GM21526 (cell line): ENCODE measurements around the gene JCAD.
"Not testable (repeated sequence)": the region's sequence is repeated elsewhere in the genome, so short reads cannot be mapped to it uniquely, and the experiment has no call there.

Experiments
- ATAC-seq: cut with Tn5 transposase; IDR thresholded peaks from one replicate; pipeline ENCODE4 v1.9.1; 2021; ENCODE audit warnings: moderate library complexity; ENCODE audit not compliant: unreplicated experiment, low FRiP score

JCAD gene

DNA sequence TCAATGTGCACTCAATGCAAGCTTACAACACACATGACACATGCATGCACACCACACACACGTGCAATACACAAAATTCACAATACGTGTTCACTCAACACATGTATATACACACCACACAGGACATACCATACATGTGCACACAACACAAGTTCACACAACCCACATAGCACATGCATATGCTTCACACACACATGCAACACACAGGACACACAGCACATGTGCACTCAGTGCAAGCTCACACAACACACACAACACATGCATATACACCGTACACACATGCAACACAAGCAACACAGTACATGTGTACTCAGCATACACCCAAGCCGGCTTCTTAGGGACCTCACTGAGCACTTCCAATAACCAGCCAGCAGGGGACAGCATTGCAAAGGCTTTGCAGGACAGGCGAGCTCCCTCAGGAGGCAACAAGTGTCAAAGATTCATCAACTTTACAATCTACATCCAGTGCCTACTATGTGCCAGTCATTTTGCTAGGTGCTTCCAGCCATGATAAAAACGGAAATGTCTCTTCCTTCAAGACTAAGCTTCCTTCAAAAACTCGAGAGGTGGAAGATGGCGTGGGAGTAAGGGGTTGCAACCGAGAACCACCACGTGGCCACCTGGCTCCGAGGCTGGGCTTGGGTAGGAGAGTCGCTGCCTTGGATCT, 61.1 kb downstream of the JCAD start:
- peak; percentile 73 for ATAC-seq

GRCh38 chr10:29994811-29995210, 64.6 kb downstream of the JCAD start:
- ATAC-seq, result no peak

DNA sequence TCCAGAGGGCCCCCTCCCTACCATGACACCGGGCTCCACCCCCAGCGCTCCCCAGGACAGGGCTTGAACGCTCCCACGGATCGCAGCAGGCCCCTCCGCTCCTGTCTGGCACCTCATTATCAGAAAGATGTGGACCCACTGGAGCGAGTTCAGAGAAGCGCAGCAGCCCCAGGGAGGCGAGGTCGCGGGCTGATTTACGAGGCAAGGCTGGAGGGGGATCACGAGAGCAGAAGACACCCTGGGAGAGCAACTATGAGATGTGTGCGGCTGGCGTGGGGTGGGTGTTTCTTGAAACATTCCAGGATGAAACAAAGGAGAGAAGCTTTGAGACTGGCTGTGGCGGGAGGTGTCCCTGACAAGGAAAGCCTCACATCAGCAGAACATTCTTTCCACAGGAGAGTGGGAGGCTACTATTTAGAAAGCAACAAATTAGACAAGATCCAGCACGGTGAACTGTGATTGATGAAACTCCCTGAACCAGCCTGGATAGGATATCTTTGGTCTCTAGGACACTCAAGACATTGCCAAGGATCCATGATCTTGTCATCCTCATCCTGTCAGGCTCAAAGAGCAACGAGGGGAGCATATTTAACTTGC, 66.0 kb downstream of the JCAD start:
- ATAC-seq, result no peak

- ATAC-seq, result no peak
Measured at GRCh38 chr10:29992914-29993313, 66.5 kb downstream of the JCAD start.

DNA sequence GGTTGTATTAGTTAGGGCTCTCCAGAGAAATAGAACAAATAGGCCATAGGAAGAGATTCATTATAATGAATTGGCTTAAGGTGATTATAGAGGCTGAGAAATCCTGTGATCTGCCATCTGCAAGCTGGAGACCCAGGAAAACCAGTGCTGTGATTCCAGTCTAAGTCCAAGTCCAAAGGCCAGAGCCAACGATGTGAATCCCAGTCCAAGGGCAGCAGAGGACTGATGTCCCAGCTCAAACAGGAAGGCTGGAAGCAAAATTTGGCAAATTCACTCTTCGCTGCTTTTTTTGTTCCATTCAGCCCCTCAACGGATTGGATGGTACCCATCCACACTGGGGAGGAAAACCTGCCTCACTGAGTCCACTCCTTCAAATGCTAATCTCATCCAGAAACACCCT, 68.0 kb downstream of the JCAD start:
- no peak for ATAC-seq

- ATAC-seq, result no peak
Measured at GRCh38 chr10:29987471-29987870, 71.9 kb downstream of the JCAD start.

GRCh38 chr10:29982997-29983648, 76.3 kb downstream of the JCAD start:
- ATAC-seq, result no peak

DNA sequence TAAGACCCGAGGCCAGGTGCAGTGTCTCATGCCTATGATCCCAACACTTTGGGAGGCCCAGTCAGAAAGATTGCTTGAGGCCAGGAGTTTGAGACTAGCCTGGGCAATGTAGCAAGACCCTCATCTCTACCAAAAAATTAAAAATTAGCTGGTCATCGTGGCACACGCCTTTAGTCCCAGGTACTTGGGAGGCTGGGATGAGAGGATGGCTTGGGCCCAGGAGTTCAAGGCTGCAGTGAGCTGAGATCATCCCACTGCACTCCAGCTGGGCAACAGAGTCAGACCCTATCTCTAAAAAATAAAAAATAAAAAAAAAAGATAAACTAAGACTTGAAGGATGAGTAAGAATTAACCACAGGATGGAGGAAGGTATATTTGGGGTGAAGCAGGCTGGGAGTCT, 77.9 kb downstream of the JCAD start:
- ATAC-seq, result no peak

- no peak for ATAC-seq
Measured at GRCh38 chr10:29980084-29980483, 79.3 kb downstream of the JCAD start.

GRCh38 chr10:29979421-29979779, 80.0 kb downstream of the JCAD start:
- ATAC-seq, result not testable (repeated sequence)

GRCh38 chr10:29977171-29977570, 82.2 kb downstream of the JCAD start:
- no peak for ATAC-seq

DNA sequence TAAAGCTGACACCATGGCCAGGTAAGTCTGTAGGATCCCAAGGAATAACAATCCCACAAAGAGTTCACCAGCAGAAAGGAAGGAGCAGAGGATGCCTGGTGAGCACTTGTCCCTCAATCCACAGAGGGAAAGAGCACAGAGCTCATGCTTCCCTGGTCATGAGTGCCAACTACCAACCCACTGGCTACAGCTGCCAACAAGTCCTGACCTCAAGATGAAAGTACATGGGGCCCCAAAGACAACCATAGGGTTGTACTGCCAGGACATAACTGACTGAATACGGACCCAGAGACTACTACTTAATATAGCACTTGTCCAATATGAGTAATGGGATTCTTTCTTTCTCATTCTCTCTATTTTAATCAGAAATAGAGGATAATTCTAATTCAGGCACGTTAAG, 83.3 kb downstream of the JCAD start:
- no peak for ATAC-seq

GRCh38 chr10:29974773-29975172, 84.6 kb downstream of the JCAD start:
- ATAC-seq, result no peak

- no peak for ATAC-seq
Measured at GRCh38 chr10:29973921-29974320, 85.5 kb downstream of the JCAD start.

GRCh38 chr10:29970576-29970975, 88.8 kb downstream of the JCAD start:
- no peak for ATAC-seq

- ATAC-seq, result no peak
Measured at GRCh38 chr10:29970012-29970396, 89.4 kb downstream of the JCAD start.

DNA sequence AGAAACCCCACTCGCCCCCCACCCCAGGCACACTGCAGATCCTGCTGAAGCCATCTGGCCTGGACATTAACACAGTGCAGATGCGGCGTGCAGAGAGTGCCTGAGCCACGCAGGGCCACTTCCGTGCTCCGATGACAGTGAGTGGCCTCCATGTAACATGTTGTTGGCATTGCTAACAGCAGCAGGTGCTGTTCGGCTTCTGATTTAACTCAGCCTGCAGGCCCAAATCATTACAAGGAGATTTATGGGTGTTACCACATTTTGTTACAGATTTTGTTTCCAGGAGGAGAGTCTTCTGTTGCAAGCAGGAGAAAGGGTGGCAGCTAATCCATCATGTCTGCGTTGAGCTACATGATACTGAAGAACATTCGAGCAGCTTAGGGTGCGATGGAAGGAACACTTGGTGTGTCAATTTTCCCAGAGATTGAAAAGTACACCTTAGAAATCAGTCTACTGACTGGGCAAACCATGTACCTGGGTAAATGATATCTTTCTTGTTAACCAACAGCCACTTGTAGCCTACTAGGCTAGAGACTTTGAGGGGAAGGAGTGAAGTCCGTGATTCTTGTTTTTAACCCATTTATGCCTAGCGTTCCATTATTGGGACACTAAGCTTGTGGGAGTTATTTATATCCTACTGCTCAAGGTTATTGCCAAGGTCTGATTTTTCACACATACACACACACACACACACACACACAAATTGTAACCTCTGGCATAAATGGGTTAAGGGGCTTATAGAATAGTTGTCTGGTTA, 90.0 kb downstream of the JCAD start:
- ATAC-seq, result no peak

GRCh38 chr10:29968585-29968984, 90.8 kb downstream of the JCAD start:
- no peak for ATAC-seq

- ATAC-seq, result no peak
Measured at GRCh38 chr10:29966269-29966668, 93.1 kb downstream of the JCAD start.
